HCT116 (cell line): ENCODE data around the gene APIP. TPM values are rescaled to one million over a fixed set of nuclear protein-coding genes. Genes with fewer than 3 reads are reported as not detected.
A peak's percentile ranks its signal among the peaks of the same experiment; 100 is the strongest.

Source experiments
- ATAC-seq: fragments of 200-7000 bp; cut with Tn5 transposase; 2 replicates; pipeline ENCODE4 v1.9.1; 2020; ENCODE audit warnings: mild to moderate bottlenecking, moderate library complexity
- BruUV-seq: library from RNA; stranded (reverse); fragments of 400-500 nt; replicated peaks from 2 replicates; lab custom pipeline; 2021; lab: Mats Ljungman, UMichigan
- CTCF ChIA-PET: fragments of 300-600 bp; sonication (Branson Sonifier 250); formaldehyde crosslinking; loops from one replicate; lab custom pipeline; 2021; ENCODE audit warnings: antibody characterized with exemption; lab: Charles Lee
- POLR2A ChIA-PET: fragments of 300-600, 350-600 bp; sonication (Branson Sonifier 250); formaldehyde crosslinking; loops from one replicate; lab custom pipeline; 2021; ENCODE audit warnings: antibody characterized with exemption; lab: Charles Lee
- RAD21 ChIA-PET, 2 experiments: fragments of 300-600 bp; sonication (Branson Sonifier 250); formaldehyde crosslinking; loops; one replicate each; lab custom pipeline; 2023; ENCODE audit warnings: low total read pairs in 2 of 2; ENCODE audit not compliant: uncharacterized antibody in 2 of 2, unreplicated experiment in 2 of 2, low non-redundant PET in 1 of 2; lab: Charles Lee
- DNase-seq: peaks from one replicate; pipeline ENCODE4 v3.0.0-alpha.2; 2010; ENCODE audit warnings: low read depth, low spot score
- H2AFZ ChIP-seq: fragments of 200-600 bp; shearing (Covaris generic), sonication (generic); 2 replicates; pipeline ENCODE4 v1.6.1; 2017; ENCODE audit warnings: low read depth, mixed run types, mixed read lengths, antibody characterized with exemption, low read length; ENCODE audit not compliant: poor library complexity, severe bottlenecking
- H3K27ac ChIP-seq: 2 replicates; pipeline ENCODE4 v1.5.1; 2012; ENCODE audit warnings: low read depth, low read length
- H3K27me3 ChIP-seq: fragments of 200-600 bp; sonication (generic); 2 replicates; pipeline ENCODE4 v1.6.1; 2016; ENCODE audit warnings: mixed run types, low read length, mixed read lengths; ENCODE audit not compliant: insufficient read depth
- H3K36me3 ChIP-seq, 2 experiments: fragments of 200-500 bp in 1 of 2; fragments of 200-600 bp in 1 of 2; sonication (Bioruptor generic) in 1 of 2; sonication (generic) in 1 of 2; 2 replicates each; pipeline versions ENCODE4 v1.5.1 to v1.6.1; 2014 to 2016; ENCODE audit warnings: low read length in 2 of 2, inconsistent platforms in 1 of 2, mixed read lengths in 1 of 2, mixed run types in 1 of 2; ENCODE audit not compliant: insufficient read depth in 2 of 2, control insufficient read depth in 1 of 2
- H3K4me1 ChIP-seq, 2 experiments: fragments of 200-600 bp in 1 of 2; sonication (generic) in 1 of 2; 2 replicates each; pipeline versions ENCODE4 v1.5.1 to v1.6.1; 2012 to 2017; ENCODE audit warnings: low read length in 2 of 2, inconsistent platforms in 1 of 2, mild to moderate bottlenecking in 1 of 2, mixed read lengths in 1 of 2, mixed run types in 1 of 2, moderate library complexity in 1 of 2; ENCODE audit not compliant: insufficient read depth in 2 of 2, control insufficient read depth in 1 of 2
- H3K4me2 ChIP-seq: fragments of 200-600 bp; sonication (generic); 2 replicates; pipeline ENCODE4 v1.6.1; 2017; ENCODE audit warnings: mixed run types, low read length, mixed read lengths
- H3K4me3 ChIP-seq, 2 experiments: fragments of 200-600 bp in 1 of 2; sonication (generic) in 1 of 2; replicated peaks in 1 of 2; 2 replicates each; pipeline ENCODE4 v1.5.1; 2011 to 2016; ENCODE audit warnings: low read length in 2 of 2, control low read depth in 1 of 2, low read depth in 1 of 2, mild to moderate bottlenecking in 1 of 2, mixed read lengths in 1 of 2, mixed run types in 1 of 2
- H3K79me2 ChIP-seq: fragments of 200-600 bp; sonication (generic); 2 replicates; pipeline ENCODE4 v1.6.1; 2017; ENCODE audit warnings: mild to moderate bottlenecking, mixed run types, low read length, moderate library complexity, mixed read lengths; ENCODE audit not compliant: insufficient read depth
- H3K9ac ChIP-seq: fragments of 200-600 bp; sonication (generic); 2 replicates; pipeline ENCODE4 v1.6.1; 2016; ENCODE audit warnings: low read length, mixed read lengths
- H3K9me2 ChIP-seq: fragments of 200-600 bp; sonication (generic), shearing (Covaris generic); 2 replicates; pipeline ENCODE4 v1.6.1; 2017; ENCODE audit warnings: mixed run types, mild to moderate bottlenecking, moderate library complexity; ENCODE audit not compliant: insufficient read depth
- H3K9me3 ChIP-seq, 2 experiments: fragments of 200-500 bp in 1 of 2; fragments of 200-600 bp in 1 of 2; sonication (Bioruptor generic) in 1 of 2; sonication (generic) in 1 of 2; 2 replicates each; pipeline ENCODE4 v1.6.1; 2014 to 2017; ENCODE audit warnings: low read length in 2 of 2, mixed read lengths in 2 of 2, inconsistent platforms in 1 of 2, low read depth in 1 of 2, mild to moderate bottlenecking in 1 of 2, mixed run types in 1 of 2, moderate library complexity in 1 of 2; ENCODE audit not compliant: control insufficient read depth in 1 of 2, insufficient read depth in 1 of 2
- H4K20me1 ChIP-seq: fragments of 200-600 bp; sonication (generic), shearing (Covaris generic); 2 replicates; pipeline ENCODE4 v1.6.1; 2017; ENCODE audit warnings: mixed run types, mild to moderate bottlenecking, moderate library complexity; ENCODE audit not compliant: insufficient read depth
- TCF7L2 ChIP-seq: IDR thresholded peaks from 2 replicates; pipeline ENCODE4 v1.7.0; 2011; ENCODE audit warnings: borderline replicate concordance, inconsistent platforms; ENCODE audit not compliant: insufficient read depth, insufficient read length; ENCODE audit errors: extremely low read depth
- ZBTB33 ChIP-seq: IDR thresholded peaks from 2 replicates; pipeline ENCODE4 v1.6.1; 2011; ENCODE audit warnings: mild to moderate bottlenecking, low read length, moderate library complexity; ENCODE audit not compliant: insufficient replicate concordance; ENCODE audit errors: extremely low read depth
- intact Hi-C: fragments of 100-400 bp; cut with micrococcal nuclease; formaldehyde crosslinking; loops from 2 replicates; pipeline ENCODE4 v1.10.0; 2022
- total RNA-seq: library from RNA; stranded (reverse); gene quantifications from one replicate; pipeline ENCODE4 v1.2.1, GENCODE V29; 2021; ENCODE audit not compliant: unreplicated experiment
- TF ChIP-seq, protein P1 (sequence below): IDR thresholded peaks from 2 replicates; pipeline ENCODE4 v1.6.1; 2012

The APIP gene
- total RNA-seq, 1 experiment from 2014 or later = 41.2 TPM

GRCh38 chr11:34907934-34908593, 8.1 kb downstream of the APIP start:
- Histone ChIP-seq H3K9me2 (no peaks in the 10 kb centered on the region), H3K27ac (no peak overlapping the region), H2AFZ (no peak overlapping the region), H3K27me3 (no peaks in the 10 kb centered on the region), H3K36me3 (no peaks in the 10 kb centered on the region), H3K4me1 (peaks cover 0 to 9% of the 10 kb centered on the region in 2 experiments; a peak in 1 of 4 replicates), H3K79me2 (peaks cover 28% of the 10 kb centered on the region), H3K9ac (no peak overlapping the region), H3K4me3 (no peak overlapping the region), H3K4me2 (peak overlapping the region; percentile 7; the same call in 1 of the 2 replicates), H3K9me3 (no peaks in the 10 kb centered on the region), H4K20me1 (no peaks in the 10 kb centered on the region)
- ChIA-PET RAD21 (no interaction called here), CTCF (no interaction called here), POLR2A (no interaction called here)
- ATAC-seq (no peak), DNase-seq (no peak)
- intact Hi-C loops = no loop called here
- TF ChIP-seq, protein P1, sequence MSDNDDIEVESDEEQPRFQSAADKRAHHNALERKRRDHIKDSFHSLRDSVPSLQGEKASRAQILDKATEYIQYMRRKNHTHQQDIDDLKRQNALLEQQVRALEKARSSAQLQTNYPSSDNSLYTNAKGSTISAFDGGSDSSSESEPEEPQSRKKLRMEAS = no peak
- TF ChIP-seq ZBTB33 = no peak
- BruUV-seq = no TSS peak

DNA sequence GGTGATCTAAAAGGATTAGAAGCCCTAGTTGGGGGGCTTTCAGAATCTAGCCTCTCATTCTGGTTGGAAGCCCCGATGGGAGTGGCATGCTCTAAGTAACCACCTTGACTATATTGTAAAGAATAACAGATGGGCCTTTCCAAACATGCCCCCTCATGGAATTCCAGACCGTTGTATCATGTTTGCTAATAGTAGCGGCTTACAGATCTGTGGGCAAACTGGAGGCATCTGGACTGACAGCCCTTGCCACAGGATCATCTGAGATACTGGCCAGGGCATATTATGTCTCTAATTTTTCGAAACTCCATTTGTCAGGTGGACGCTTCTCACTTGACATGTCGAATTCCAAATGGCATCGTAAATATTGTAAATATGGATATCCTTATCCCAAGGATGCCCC, 10.5 kb downstream of the APIP start:
- no peak for DNase-seq
- ChIA-PET POLR2A (no interaction called here), RAD21 (no interaction called here), CTCF (no interaction called here)
- no peak overlapping the region for H2AFZ ChIP-seq
- BruUV-seq = no TSS peak
- H3K9me3 ChIP-seq = no peaks in the 10 kb centered on the region
- H3K4me2 ChIP-seq = no peak overlapping the region
- no peak overlapping the region for H3K27ac ChIP-seq
- no peaks in the 10 kb centered on the region for H4K20me1 ChIP-seq
- ATAC-seq = no peak
- no peaks in the 10 kb centered on the region for H3K27me3 ChIP-seq
- no peak overlapping the region for H3K4me3 ChIP-seq
- peaks cover 0 to 9% of the 10 kb centered on the region in 2 experiments; a peak in 1 of 4 replicates for H3K4me1 ChIP-seq
- TF ChIP-seq ZBTB33 = no peak
- TF ChIP-seq TCF7L2 = no peak
- TF ChIP-seq, protein P1 = no peak
- TF ChIP-seq, all 23 proteins: peak for 0
- Histone ChIP-seq H3K9me2 (no peaks in the 10 kb centered on the region), H3K9ac (no peak overlapping the region), H3K79me2 (peaks cover 23% of the 10 kb centered on the region; the same call in 1 of the 2 replicates), H3K36me3 (no peaks in the 10 kb centered on the region)
- intact Hi-C loops = no loop called here
